CD14-positive monocyte (primary cell): Measurements from ENCODE around the gene ZBTB7C. TPM values are rescaled to one million over a fixed set of nuclear protein-coding genes. Genes with fewer than 3 reads are reported as not detected.

Experiments used
- DNase-seq, 3 donors: peaks; one replicate each; pipeline ENCODE4 v3.0.0-alpha.2; 2011 to 2022
- H2AFZ ChIP-seq: 2 replicates; pipeline ENCODE4 v1.6.0; 2012; ENCODE audit warnings: mild to moderate bottlenecking, low read depth, low read length, inconsistent platforms; ENCODE audit not compliant: insufficient read depth, poor library complexity, severe bottlenecking
- H3K27ac ChIP-seq, 2 donors: 1 replicate in 1 of 2; 2 replicates in 1 of 2; pipeline ENCODE4 v1.5.1; 2012 to 2013; ENCODE audit warnings: low read length in 2 of 2, control low read depth in 1 of 2, inconsistent platforms in 1 of 2, low read depth in 1 of 2, mild to moderate bottlenecking in 1 of 2
- H3K27me3 ChIP-seq, 2 donors: one replicate each; pipeline versions ENCODE4 v1.6.0 to v1.6.1; 2011 to 2013; ENCODE audit warnings: low read length in 2 of 2; ENCODE audit not compliant: control insufficient read depth in 2 of 2, insufficient read depth in 2 of 2
- H3K36me3 ChIP-seq, 2 donors: replicated peaks in 1 of 2; 1 replicate in 1 of 2; 2 replicates in 1 of 2; pipeline versions ENCODE4 v1.5.1 to v1.6.1; 2012 to 2013; ENCODE audit warnings: low read length in 2 of 2, control low read depth in 1 of 2, inconsistent platforms in 1 of 2, mild to moderate bottlenecking in 1 of 2; ENCODE audit not compliant: insufficient read depth in 2 of 2, control insufficient read depth in 1 of 2
- H3K4me1 ChIP-seq, 2 donors: 1 replicate in 1 of 2; 2 replicates in 1 of 2; pipeline versions ENCODE4 v1.5.1 to v1.6.1; 2012 to 2013; ENCODE audit warnings: low read length in 2 of 2, control low read depth in 1 of 2, inconsistent platforms in 1 of 2, mild to moderate bottlenecking in 1 of 2, moderate library complexity in 1 of 2; ENCODE audit not compliant: insufficient read depth in 2 of 2, control insufficient read depth in 1 of 2
- H3K4me2 ChIP-seq: replicated peaks from 2 replicates; pipeline ENCODE3; 2012; ENCODE audit warnings: low read length, moderate library complexity, mild to moderate bottlenecking; ENCODE audit not compliant: poor library complexity, severe bottlenecking; ENCODE audit errors: extremely low read depth
- H3K4me3 ChIP-seq, 3 experiments: fragments of 200-600 bp in 1 of 3; sonication (generic) in 1 of 3; replicated peaks in 1 of 3; 1 replicate in 2 of 3; 2 replicates in 1 of 3; pipeline ENCODE4 v1.5.1; 2011 to 2013; ENCODE audit warnings: low read length in 3 of 3, mild to moderate bottlenecking in 3 of 3, control low read depth in 2 of 3, low read depth in 2 of 3, inconsistent platforms in 1 of 3, moderate library complexity in 1 of 3
- H3K79me2 ChIP-seq: 2 replicates; pipeline ENCODE4 v1.6.0; 2012; ENCODE audit warnings: mild to moderate bottlenecking, control low read depth, inconsistent platforms, low read length, moderate library complexity; ENCODE audit not compliant: insufficient read depth
- H3K9ac ChIP-seq: 2 replicates; pipeline ENCODE4 v1.6.0; 2017; ENCODE audit warnings: low read length, mild to moderate bottlenecking; ENCODE audit not compliant: insufficient read depth, poor library complexity, severe bottlenecking
- H3K9me3 ChIP-seq, 2 donors: replicated peaks in 1 of 2; 1 replicate in 1 of 2; 2 replicates in 1 of 2; pipeline versions ENCODE4 v1.5.1 to v1.6.1; 2012 to 2013; ENCODE audit warnings: low read length in 2 of 2, control low read depth in 1 of 2; ENCODE audit not compliant: control insufficient read depth in 1 of 2, insufficient read depth in 1 of 2
- H4K20me1 ChIP-seq: 2 replicates; pipeline ENCODE4 v1.6.0; 2012; ENCODE audit warnings: mild to moderate bottlenecking, low read length, control low read depth, moderate library complexity; ENCODE audit not compliant: insufficient read depth
- H3K27ac Mint-ChIP-seq, 7 donors: one replicate each; pipeline ENCODE4 v1.8.0; 2020; ENCODE audit warnings: mild to moderate bottlenecking in 7 of 7, mixed read lengths in 7 of 7, moderate library complexity in 6 of 7, inconsistent platforms in 2 of 7
- H3K27me3 Mint-ChIP-seq, 3 donors: one replicate each; pipeline ENCODE4 v1.8.0; 2021 to 2022; ENCODE audit warnings: low read depth in 3 of 3, mild to moderate bottlenecking in 3 of 3, mixed read lengths in 3 of 3, moderate library complexity in 3 of 3, inconsistent platforms in 1 of 3
- H3K36me3 Mint-ChIP-seq, 2 donors: one replicate each; pipeline ENCODE4 v1.8.0; 2020; ENCODE audit warnings: mixed read lengths in 2 of 2, inconsistent platforms in 1 of 2, mild to moderate bottlenecking in 1 of 2
- H3K4me1 Mint-ChIP-seq: one replicate; pipeline ENCODE4 v1.8.0; 2020; ENCODE audit warnings: mild to moderate bottlenecking, mixed read lengths
- H3K4me3 Mint-ChIP-seq, 2 donors: one replicate each; pipeline ENCODE4 v1.8.0; 2020; ENCODE audit warnings: mild to moderate bottlenecking in 2 of 2, mixed read lengths in 2 of 2, moderate library complexity in 1 of 2
- H3K9me3 Mint-ChIP-seq, 7 donors: one replicate each; pipeline ENCODE4 v1.8.0; 2020 to 2022; ENCODE audit warnings: mixed read lengths in 7 of 7, mild to moderate bottlenecking in 6 of 7, moderate library complexity in 6 of 7, inconsistent platforms in 2 of 7
- WGBS: methylation state at CpG from one replicate; pipeline ENCODE4 v1.1.5; 2013; ENCODE audit warnings: missing lambda C conversion rate; ENCODE audit not compliant: insufficient coverage; 5-methylcytosine and 5-hydroxymethylcytosine counted together
- intact Hi-C, 2 donors: fragments of 100-400 bp; cut with micrococcal nuclease; formaldehyde crosslinking; loops; one replicate each; pipeline versions ENCODE4 v1.15.0 to v1.15.1; 2023
- polyA plus RNA-seq, 3 donors: library from polyadenylated mRNA; depleted of rRNA in 1 of 3; unstranded in 2 of 3; stranded (reverse) in 1 of 3; fragments of 300-500 nt in 2 of 3; fragments of >200 nt in 1 of 3; fragmentation: Illumina TruSeq in 2 of 3; gene quantifications; 1 replicate in 2 of 3; 2 replicates in 1 of 3; pipeline ENCODE4 v1.2.3, GENCODE V29; 2012 to 2021
- TF ChIP-seq, protein P1 (sequence below): fragments of 200-600 bp; IDR thresholded peaks from one replicate; pipeline ENCODE4 v1.8.0; 2022; ENCODE audit warnings: antibody characterized with exemption, mild to moderate bottlenecking

The ZBTB7C gene
- polyA plus RNA-seq, 3 donors: 0.03 to 0.09 TPM; not detected in 1

DNA sequence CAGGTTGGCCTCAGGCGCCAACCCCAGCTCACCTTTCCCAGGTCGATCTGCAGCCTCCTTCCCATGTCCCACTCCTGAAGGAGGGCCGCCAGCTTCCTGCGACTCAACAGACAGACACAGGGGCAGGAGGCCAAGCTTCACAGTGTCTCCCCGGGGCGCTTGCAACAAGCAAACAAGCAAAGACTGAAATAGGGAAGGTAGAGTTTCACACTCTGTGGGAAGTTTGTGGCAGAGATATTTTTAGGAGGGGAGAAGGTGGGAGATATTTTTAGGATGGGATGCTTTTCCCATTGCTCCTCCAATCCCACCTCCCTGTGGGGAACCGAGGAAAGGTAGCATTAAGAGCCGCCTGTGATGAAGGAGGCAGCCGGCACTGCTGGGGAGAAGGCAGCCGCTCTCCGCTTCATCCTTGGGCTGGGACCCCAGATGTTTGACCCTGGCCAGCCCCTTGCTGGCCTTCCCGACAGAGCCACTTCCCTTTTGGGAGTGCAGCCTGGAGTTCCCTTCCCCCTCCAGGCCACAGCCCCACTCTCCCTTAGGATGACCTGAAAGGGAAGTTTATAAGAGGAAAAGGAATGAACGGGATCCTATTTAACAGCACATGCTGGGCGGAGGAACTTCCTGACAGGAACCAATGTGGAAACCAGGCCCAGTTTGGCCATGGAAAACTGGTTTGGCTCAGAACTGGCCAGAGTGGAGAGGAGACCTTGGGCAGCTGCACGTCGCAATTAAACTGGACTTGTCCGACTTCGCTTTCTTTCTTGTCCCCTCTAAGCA, 336.6 kb downstream of the ZBTB7C start:
- H3K9me3 Mint-ChIP-seq: peaks cover 0 to 4% (median 0%) of the 10 kb centered on the region in 7 donors

DNA sequence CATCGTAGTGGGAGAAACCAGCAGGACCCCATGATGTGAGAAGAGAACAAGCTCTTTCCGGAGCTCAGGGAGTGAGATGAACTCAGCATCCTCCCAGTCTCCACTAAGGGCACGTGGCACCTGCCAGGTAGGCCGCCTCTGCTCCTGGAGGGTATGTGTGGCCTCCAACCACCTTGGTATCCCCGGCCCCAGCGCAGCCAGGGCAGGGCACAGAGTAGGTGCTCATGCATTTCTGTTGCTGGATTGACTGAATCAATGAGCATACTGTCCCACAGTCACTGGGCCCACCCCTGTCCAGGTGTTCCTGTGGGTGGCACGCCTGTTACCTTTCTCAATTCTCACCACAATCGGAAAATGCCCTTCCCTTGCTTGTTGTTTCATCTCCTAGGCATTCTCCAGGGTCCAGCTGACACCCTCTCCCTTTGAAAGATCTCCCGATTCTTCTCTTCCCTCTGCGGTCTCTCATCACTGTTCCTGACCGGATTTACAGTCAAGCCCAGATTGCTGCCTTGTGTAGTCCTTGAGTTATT, 340.2 kb downstream of the ZBTB7C start:
- Mint-ChIP-seq H3K4me3 (no peak overlapping the region), H3K27me3 (peaks cover 3 to 10% (median 8%) of the 10 kb centered on the region in 3 donors), H3K36me3 (no peaks in the 10 kb centered on the region), H3K4me1 (peaks cover 3% of the 10 kb centered on the region), H3K9me3 (peaks cover 0 to 4% (median 0%) of the 10 kb centered on the region in 7 donors), H3K27ac (peak overlapping the region in 1 of 7 donors; percentile 52)
- H3K4me3 ChIP-seq: no peak overlapping the region
- H4K20me1 ChIP-seq: no peaks in the 10 kb centered on the region
- no peaks in the 10 kb centered on the region for H3K79me2 ChIP-seq
- intact Hi-C loops: no loop called here
- TF ChIP-seq, protein P1, sequence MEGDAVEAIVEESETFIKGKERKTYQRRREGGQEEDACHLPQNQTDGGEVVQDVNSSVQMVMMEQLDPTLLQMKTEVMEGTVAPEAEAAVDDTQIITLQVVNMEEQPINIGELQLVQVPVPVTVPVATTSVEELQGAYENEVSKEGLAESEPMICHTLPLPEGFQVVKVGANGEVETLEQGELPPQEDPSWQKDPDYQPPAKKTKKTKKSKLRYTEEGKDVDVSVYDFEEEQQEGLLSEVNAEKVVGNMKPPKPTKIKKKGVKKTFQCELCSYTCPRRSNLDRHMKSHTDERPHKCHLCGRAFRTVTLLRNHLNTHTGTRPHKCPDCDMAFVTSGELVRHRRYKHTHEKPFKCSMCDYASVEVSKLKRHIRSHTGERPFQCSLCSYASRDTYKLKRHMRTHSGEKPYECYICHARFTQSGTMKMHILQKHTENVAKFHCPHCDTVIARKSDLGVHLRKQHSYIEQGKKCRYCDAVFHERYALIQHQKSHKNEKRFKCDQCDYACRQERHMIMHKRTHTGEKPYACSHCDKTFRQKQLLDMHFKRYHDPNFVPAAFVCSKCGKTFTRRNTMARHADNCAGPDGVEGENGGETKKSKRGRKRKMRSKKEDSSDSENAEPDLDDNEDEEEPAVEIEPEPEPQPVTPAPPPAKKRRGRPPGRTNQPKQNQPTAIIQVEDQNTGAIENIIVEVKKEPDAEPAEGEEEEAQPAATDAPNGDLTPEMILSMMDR: no peak
- no peaks in the 10 kb centered on the region for H3K36me3 ChIP-seq
- DNase-seq: no peak
- H3K9ac ChIP-seq: no peak overlapping the region
- 97% methylated on average over 7 of the region's 11 CpGs for WGBS
- H3K9me3 ChIP-seq: no peaks in the 10 kb centered on the region
- H3K27ac ChIP-seq: no peak overlapping the region
- H3K4me1 ChIP-seq: no peaks in the 10 kb centered on the region
- H3K27me3 ChIP-seq: no peaks in the 10 kb centered on the region
- H2AFZ ChIP-seq: no peak overlapping the region
- no peak overlapping the region for H3K4me2 ChIP-seq

More for the DNA sequence above, 336.6 kb downstream of the ZBTB7C start:
- Histone ChIP-seq H3K4me2 (no peak overlapping the region), H3K9ac (no peak overlapping the region), H3K36me3 (no peaks in the 10 kb centered on the region), H3K4me1 (no peaks in the 10 kb centered on the region), H3K27me3 (peaks cover 0 to 3% of the 10 kb centered on the region in 2 donors), H3K4me3 (no peak overlapping the region), H2AFZ (no peak overlapping the region), H3K9me3 (no peaks in the 10 kb centered on the region), H3K79me2 (no peaks in the 10 kb centered on the region), H4K20me1 (no peaks in the 10 kb centered on the region), H3K27ac (no peak overlapping the region)
- no peak overlapping the region for H3K27ac Mint-ChIP-seq
- TF ChIP-seq, protein P1: no peak
- no peak for DNase-seq
- intact Hi-C loops: no loop called here
- peaks cover 4 to 16% (median 12%) of the 10 kb centered on the region in 3 donors for H3K27me3 Mint-ChIP-seq
- peak overlapping the region in 1 of 2 donors; percentile 52 for H3K4me3 Mint-ChIP-seq
- H3K4me1 Mint-ChIP-seq: peaks cover 3% of the 10 kb centered on the region
- no peaks in the 10 kb centered on the region for H3K36me3 Mint-ChIP-seq
- 51% methylated on average over 5 of the region's 18 CpGs for WGBS
